ENCODE data around the gene CFAP20DC.

The CFAP20DC gene

GRCh38 chr3:58693940-58694850, 355.6 kb downstream of the CFAP20DC start:
- no peak for DNase-seq (ENCODE audit: low read depth)

- no peak for DNase-seq (ENCODE audit: low read depth)
Observed at GRCh38 chr3:58692484-58692883, 357.3 kb downstream of the CFAP20DC start.
